K562 (cell line): ENCODE measurements around the gene PAX5. TPM values are rescaled to one million over a fixed set of nuclear protein-coding genes. Genes with fewer than 3 reads are reported as not detected.

Experiments
- ATAC-seq: fragments of 200-7000 bp; cut with Tn5 transposase; 3 replicates; pipeline ENCODE4 v1.9.1; 2020; ENCODE audit warnings: moderate library complexity
- BruUV-seq: library from RNA; stranded (reverse); fragments of 400-500 nt; replicated peaks from 2 replicates; lab custom pipeline; 2021; lab: Mats Ljungman, UMichigan
- CTCF ChIA-PET: fragments of 300-600 bp; formaldehyde crosslinking; extraction: SDS; loops from one replicate; lab custom pipeline; 2021; ENCODE audit warnings: low intra/inter-chr PET ratio; lab: Yijun Ruan, JAX
- POLR2A ChIA-PET: fragments of 300-600, 350-650 bp; sonication (Branson Sonifier 250); formaldehyde crosslinking; extraction: SDS; loops from one replicate; lab custom pipeline; 2021; ENCODE audit warnings: antibody characterized with exemption, inconsistent platforms; lab: Yijun Ruan, JAX
- DNase-seq, 4 experiments: peaks; one replicate each; pipeline versions ENCODE4 v3.0.0 to v3.0.0-alpha.2; 2011 to 2018; ENCODE audit warnings: low spot score in 3 of 4, mixed read lengths in 3 of 4; ENCODE audit errors: extremely low read depth in 1 of 4
- FAIRE-seq: peaks from 2 replicates; lab custom pipeline; 2011; peaks lifted over from hg19 to GRCh38; lab: Jason Lieb, UNC
- H2AFZ ChIP-seq: 2 replicates; pipeline ENCODE4 v1.6.0; 2011; ENCODE audit warnings: low read depth, low read length, control low read depth, inconsistent platforms
- H3K27ac ChIP-seq: fragments of 200-600 bp; 3 replicates; pipeline ENCODE4 v1.8.0; 2011; ENCODE audit warnings: low read depth, mild to moderate bottlenecking, control low read depth, inconsistent platforms, low read length, moderate library complexity, mixed read lengths; ENCODE audit errors: extremely low read depth
- H3K27me3 ChIP-seq, 2 experiments: fragments of 300-600 bp in 1 of 2; 2 replicates in 1 of 2; 3 replicates in 1 of 2; pipeline versions ENCODE4 v1.6.0 to v1.8.0; 2011; ENCODE audit warnings: inconsistent platforms in 2 of 2, low read length in 2 of 2, mild to moderate bottlenecking in 1 of 2, mixed read lengths in 1 of 2, moderate library complexity in 1 of 2; ENCODE audit not compliant: control insufficient read depth in 2 of 2, insufficient read depth in 2 of 2
- H3K36me3 ChIP-seq: fragments of 300-600 bp; 3 replicates; pipeline ENCODE4 v1.8.0; 2011; ENCODE audit warnings: mild to moderate bottlenecking, low read length, inconsistent platforms; ENCODE audit not compliant: control insufficient read depth, insufficient read depth
- H3K4me1 ChIP-seq, 2 experiments: fragments of 200-600 bp in 1 of 2; replicated peaks in 1 of 2; 2 replicates in 1 of 2; 3 replicates in 1 of 2; pipeline versions ENCODE4 v1.5.1 to v1.8.0; 2011; ENCODE audit warnings: inconsistent platforms in 2 of 2, low read length in 2 of 2, mild to moderate bottlenecking in 1 of 2, mixed read lengths in 1 of 2, moderate library complexity in 1 of 2; ENCODE audit not compliant: control insufficient read depth in 2 of 2, insufficient read depth in 2 of 2
- H3K4me2 ChIP-seq: 2 replicates; pipeline ENCODE4 v1.6.1; 2011; ENCODE audit warnings: low read length, control low read depth, inconsistent platforms, mixed read lengths; ENCODE audit not compliant: insufficient read depth
- H3K4me3 ChIP-seq: fragments of 200-600 bp; sonication (generic), shearing (Covaris generic); 2 replicates; pipeline ENCODE4 v1.5.1; 2016; ENCODE audit warnings: control low read depth, inconsistent platforms
- H3K79me2 ChIP-seq: fragments of 200-600 bp; 3 replicates; pipeline ENCODE4 v1.8.0; 2011; ENCODE audit warnings: low read length, inconsistent platforms; ENCODE audit not compliant: control insufficient read depth, insufficient read depth
- H3K9ac ChIP-seq, 2 experiments: 2 replicates each; pipeline versions ENCODE4 v1.6.0 to v1.6.1; 2011; ENCODE audit warnings: low read depth in 2 of 2, low read length in 2 of 2, control low read depth in 1 of 2, inconsistent platforms in 1 of 2, mild to moderate bottlenecking in 1 of 2, mixed read lengths in 1 of 2; ENCODE audit not compliant: insufficient read depth in 1 of 2
- H3K9me1 ChIP-seq: one replicate; pipeline ENCODE4 v1.6.0; 2011; ENCODE audit warnings: inconsistent platforms, mild to moderate bottlenecking, low read length, moderate library complexity; ENCODE audit not compliant: control insufficient read depth, insufficient read depth
- H3K9me3 ChIP-seq: replicated peaks from 2 replicates; pipeline ENCODE4 v1.5.1; 2011; ENCODE audit warnings: low read depth, low read length, inconsistent platforms; ENCODE audit not compliant: control insufficient read depth, insufficient read depth
- H4K20me1 ChIP-seq: replicated peaks from 2 replicates; pipeline ENCODE4 v1.6.1; 2011; ENCODE audit warnings: low read length, inconsistent platforms, mixed read lengths; ENCODE audit not compliant: control insufficient read depth, insufficient read depth
- EZH2 ChIP-seq: IDR thresholded peaks from 2 replicates; pipeline ENCODE4 v1.6.1; 2012; ENCODE audit warnings: low read depth, mild to moderate bottlenecking, inconsistent platforms, low read length, borderline replicate concordance
- GTF2A2 ChIP-seq: IDR thresholded peaks from 2 replicates; pipeline ENCODE4 v1.6.1; 2016; ENCODE audit warnings: mild to moderate bottlenecking, missing genetic modification characterization, missing compliant biosample characterization
- MTA2 ChIP-seq: fragments of 450-650 bp; IDR thresholded peaks from 2 replicates; pipeline ENCODE4 v1.6.1; 2016; ENCODE audit warnings: low read depth
- SMARCA5 ChIP-seq: fragments of 450-650 bp; IDR thresholded peaks from 2 replicates; pipeline ENCODE4 v1.6.1; 2016
- ZNF436 ChIP-seq: fragments of 250-450, 450-650 bp; sonication (Bioruptor Pico); formaldehyde crosslinking; IDR thresholded peaks from 2 replicates; pipeline ENCODE4 v1.7.0; 2020; ENCODE audit warnings: mild to moderate bottlenecking
- WGBS: fragments of 100-300 bp; shearing (Covaris generic); methylation state at CpG from one replicate; pipeline ENCODE4 v1.1.6; 2016; ENCODE audit warnings: low coverage, mixed read lengths; ENCODE audit not compliant: insufficient coverage; ENCODE audit errors: missing lambda C conversion rate; 5-methylcytosine and 5-hydroxymethylcytosine counted together
- in situ Hi-C: fragments of 300-500 bp; cut with MboI; formaldehyde crosslinking; loops from 4 replicates; pipeline ENCODE4 v1.15.0; 2018; ENCODE audit warnings: inconsistent platforms, mixed read lengths
- intact Hi-C: fragments of 100-400 bp; cut with micrococcal nuclease; formaldehyde crosslinking; loops from 2 replicates; pipeline ENCODE4 v1.14.2; 2022
- polyA plus RNA-seq, 8 experiments: library from polyadenylated mRNA; depleted of rRNA in 4 of 8; stranded (reverse) in 5 of 8; unstranded in 3 of 8; fragments of >200 nt; fragmentation: Nextera tagmentation in 2 of 8; fragmentation: Illumina TruSeq in 1 of 8; extraction: Ambion mirVana in 2 of 8; extraction: Trizol in 1 of 8; gene quantifications; 2 replicates each; pipeline versions ENCODE4 v1.2.1 to v1.2.3, GENCODE V29; 2011 to 2014; ENCODE audit warnings: inconsistent platforms in 1 of 8, missing spikeins in 1 of 8
- total RNA-seq, 7 experiments: library from RNA; depleted of rRNA in 6 of 7; stranded (reverse); fragments of >200 nt in 6 of 7; fragmentation: Illumina TruSeq in 2 of 7; extraction: Trizol in 2 of 7; gene quantifications; 2 replicates each; pipeline versions ENCODE4 v1.2.1 to v1.2.3, GENCODE V29; 2011 to 2021; ENCODE audit warnings: low replicate concordance in 1 of 7
- TF ChIP-seq, protein P1 (sequence below): fragments of 450-650 bp; IDR thresholded peaks from 2 replicates; pipeline ENCODE4 v1.6.1; 2017; ENCODE audit warnings: antibody characterized with exemption

PAX5 gene
- total and polyA plus RNA-seq, 9 of the 15 experiments (the other 6 are each of a cell fraction or from before 2014, with no cell fraction given), result 0.03 to 0.09 TPM; not detected in 7

DNA sequence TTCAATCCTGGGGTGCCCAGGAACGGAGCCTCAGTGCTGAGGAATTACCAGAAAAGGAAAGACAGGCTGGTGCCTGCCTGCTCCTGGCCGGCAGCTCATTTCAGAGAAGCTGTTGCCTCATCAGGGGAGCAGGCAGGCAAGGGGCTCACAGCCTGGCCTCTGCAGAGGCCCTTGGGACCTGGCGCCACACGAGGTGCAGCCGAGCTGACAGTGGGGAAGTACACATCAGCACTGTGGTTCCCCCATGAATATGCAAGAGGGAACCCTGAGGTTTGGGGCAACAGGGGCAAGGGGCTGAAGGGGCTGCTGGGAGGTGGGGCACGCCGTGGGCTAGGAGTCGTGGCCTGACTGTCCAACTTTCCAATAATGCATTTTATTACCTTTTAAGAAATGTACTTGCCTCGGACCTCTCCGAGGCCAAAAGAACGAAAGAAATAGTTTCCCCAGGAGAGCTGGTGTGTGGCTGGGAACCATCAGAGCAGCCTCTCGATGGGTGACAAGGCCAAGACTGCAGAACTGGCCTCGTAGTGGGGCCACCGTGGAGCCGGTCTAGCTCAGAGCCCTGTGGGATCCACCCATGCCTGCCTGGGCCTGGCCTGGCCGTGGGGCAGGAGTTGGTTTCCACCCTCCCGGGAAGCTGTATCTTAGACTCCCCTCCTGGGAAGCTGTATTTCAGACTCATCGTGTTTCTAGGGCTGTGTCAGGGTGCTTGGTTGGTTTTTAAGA is 198.6 kb downstream of the PAX5 start:
- TF ChIP-seq MTA2 (no peak), SMARCA5 (no peak)
- H3K27ac ChIP-seq, result no peak overlapping the region
- ChIA-PET CTCF (no interaction called here), POLR2A (interaction anchor here (0.7 to 0.9 kb wide), 2 partner anchors 20 to 108 kb away, joined by 3 read pairs; no protein-coding TSS in a partner anchor)
- no peaks in the 10 kb centered on the region for H3K9me3 ChIP-seq
- peaks cover 0 to 10% of the 10 kb centered on the region in 2 experiments; a peak in 1 of 5 replicates for H3K27me3 ChIP-seq
- no peaks in the 10 kb centered on the region for H3K79me2 ChIP-seq
- no peaks in the 10 kb centered on the region for H3K9me1 ChIP-seq
- intact Hi-C loops, result no loop called here
- 0 out of 2 replicates have a peak, but pooled peaks cover 1% of the 10 kb centered on the region for H4K20me1 ChIP-seq
- H3K4me1 ChIP-seq, result no peaks in the 10 kb centered on the region
- WGBS, result 1% methylated on average over 14 of the region's 18 CpGs
- H3K4me2 ChIP-seq, result no peak overlapping the region
- H3K36me3 ChIP-seq, result no peaks in the 10 kb centered on the region
- in situ Hi-C loops, result no loop called here
- no peak for ATAC-seq
- H3K9ac ChIP-seq, result no peak overlapping the region
- FAIRE-seq, result no peak
- no peak overlapping the region for H3K4me3 ChIP-seq
- no peak for DNase-seq
- BruUV-seq, result no TSS peak
- no peak overlapping the region for H2AFZ ChIP-seq

DNA sequence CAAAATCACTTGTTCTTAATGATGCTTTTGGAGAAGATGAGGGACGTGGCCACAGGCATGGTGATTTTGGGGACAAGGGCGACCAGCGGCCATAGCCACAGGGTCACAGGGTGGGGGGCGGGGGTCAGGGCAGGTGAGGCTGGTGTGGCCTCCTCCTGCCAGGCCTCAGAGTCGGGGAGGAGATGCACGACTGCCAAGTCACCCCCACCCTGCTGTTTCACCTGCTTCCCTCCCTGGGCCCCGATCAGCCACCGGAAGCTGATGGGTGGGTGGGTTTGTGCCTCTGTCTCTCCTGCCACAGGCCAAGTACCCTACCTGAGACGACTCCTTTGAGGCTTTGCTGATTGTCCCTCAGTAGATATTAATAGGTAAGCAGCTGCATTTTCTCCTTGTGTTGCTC is 199.3 kb downstream of the PAX5 start:
- Histone ChIP-seq H3K79me2 (no peaks in the 10 kb centered on the region), H3K4me1 (no peaks in the 10 kb centered on the region), H3K36me3 (no peaks in the 10 kb centered on the region), H3K27me3 (peaks cover 0 to 7% of the 10 kb centered on the region in 2 experiments; a peak in 1 of 5 replicates), H3K4me3 (no peak overlapping the region), H3K4me2 (no peak overlapping the region), H3K9me3 (no peaks in the 10 kb centered on the region), H2AFZ (no peak overlapping the region), H3K27ac (no peak overlapping the region), H3K9me1 (no peaks in the 10 kb centered on the region), H4K20me1 (peaks cover 6% of the 10 kb centered on the region; the same call in 1 of the 2 replicates), H3K9ac (no peak overlapping the region)
- CTCF ChIA-PET, result no interaction called here
- intact Hi-C loops (no loop called here), in situ Hi-C loops (no loop called here)
- POLR2A ChIA-PET, result no interaction called here
- WGBS, result 0% methylated on average over 5 of the region's 9 CpGs
- FAIRE-seq (no peak), ATAC-seq (no peak), DNase-seq (no peak)
- BruUV-seq, result no TSS peak
- TF ChIP-seq, protein P1, sequence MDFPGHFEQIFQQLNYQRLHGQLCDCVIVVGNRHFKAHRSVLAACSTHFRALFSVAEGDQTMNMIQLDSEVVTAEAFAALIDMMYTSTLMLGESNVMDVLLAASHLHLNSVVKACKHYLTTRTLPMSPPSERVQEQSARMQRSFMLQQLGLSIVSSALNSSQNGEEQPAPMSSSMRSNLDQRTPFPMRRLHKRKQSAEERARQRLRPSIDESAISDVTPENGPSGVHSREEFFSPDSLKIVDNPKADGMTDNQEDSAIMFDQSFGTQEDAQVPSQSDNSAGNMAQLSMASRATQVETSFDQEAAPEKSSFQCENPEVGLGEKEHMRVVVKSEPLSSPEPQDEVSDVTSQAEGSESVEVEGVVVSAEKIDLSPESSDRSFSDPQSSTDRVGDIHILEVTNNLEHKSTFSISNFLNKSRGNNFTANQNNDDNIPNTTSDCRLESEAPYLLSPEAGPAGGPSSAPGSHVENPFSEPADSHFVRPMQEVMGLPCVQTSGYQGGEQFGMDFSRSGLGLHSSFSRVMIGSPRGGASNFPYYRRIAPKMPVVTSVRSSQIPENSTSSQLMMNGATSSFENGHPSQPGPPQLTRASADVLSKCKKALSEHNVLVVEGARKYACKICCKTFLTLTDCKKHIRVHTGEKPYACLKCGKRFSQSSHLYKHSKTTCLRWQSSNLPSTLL, result no peak
- TF ChIP-seq ZNF436 (CRISPR knock-in tag) (no peak), EZH2 (no peak), GTF2A2 (no peak)
